Stimulated activated CD4-positive, alpha-beta T cell treated with anti-CD3 and anti-CD28 coated beads, TNF-alpha, amount 100 ng/mL, for 1 hour (primary cell): Measurements from ENCODE around the gene MYH13.

Experiments
- DNase-seq, 3 donors: peaks; one replicate each; pipeline ENCODE4 v3.0.0-alpha.2; 2020; ENCODE audit warnings: low read depth in 3 of 3, low spot score in 1 of 3

The MYH13 gene

DNA sequence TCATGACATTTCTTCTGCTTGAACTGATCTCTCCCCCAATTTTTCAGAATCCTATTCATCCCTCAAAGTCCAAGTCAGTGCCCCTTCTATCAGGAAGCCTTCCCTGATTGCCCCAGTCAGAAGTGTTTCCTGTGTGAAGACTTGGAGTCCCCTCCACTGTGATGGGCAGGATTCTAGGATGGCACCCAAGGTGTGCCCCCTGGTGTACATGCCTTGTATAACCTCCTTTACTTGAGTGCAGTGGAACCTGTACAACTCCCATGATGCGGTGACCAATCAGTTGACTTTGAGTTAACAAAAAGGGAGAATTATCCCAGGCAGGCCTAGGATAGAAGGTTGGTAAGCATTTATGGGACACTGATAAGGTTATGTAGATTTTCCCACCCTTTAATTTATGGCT is 23.4 kb downstream of the MYH13 start:
- no peak for DNase-seq

DNA sequence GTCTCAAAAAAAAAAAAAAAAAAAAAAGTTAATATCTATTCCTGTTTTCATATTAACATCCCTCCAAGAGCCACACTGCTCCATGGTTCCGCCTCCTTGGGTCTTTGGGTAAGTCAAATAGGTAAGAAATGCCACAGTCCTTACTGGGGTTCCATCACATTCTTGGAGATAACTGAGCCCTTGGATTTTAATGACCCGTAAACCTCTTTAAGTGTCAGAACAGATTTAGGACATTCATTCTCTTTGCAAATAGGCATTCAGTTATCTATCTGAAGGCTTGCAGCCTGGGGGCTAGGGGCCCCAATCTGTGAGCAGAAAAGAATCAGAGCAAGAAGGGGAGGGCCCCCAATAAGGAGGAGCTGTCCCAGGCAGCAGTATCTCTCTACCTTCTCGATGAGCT is 28.0 kb downstream of the MYH13 start:
- DNase-seq: no peak

DNA sequence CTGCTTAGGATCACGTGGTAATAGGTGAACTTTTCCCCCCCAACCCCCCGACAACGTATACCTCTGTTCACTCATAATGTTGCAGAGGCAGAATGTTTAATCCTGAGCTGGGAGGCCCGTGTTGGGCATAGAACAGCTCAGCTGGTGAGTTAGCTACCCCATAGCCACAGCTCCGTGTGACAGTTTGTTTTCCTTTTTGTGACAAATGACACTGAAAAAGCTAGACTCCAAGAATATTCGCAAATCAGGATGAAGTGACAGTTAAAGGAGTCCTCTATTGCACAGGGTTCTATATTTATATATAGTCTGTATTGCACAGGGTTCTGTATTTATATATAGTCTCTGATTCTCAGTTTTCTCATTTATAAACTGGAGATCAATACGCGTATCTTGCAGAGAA is 33.8 kb downstream of the MYH13 start:
- DNase-seq: no peak

DNA sequence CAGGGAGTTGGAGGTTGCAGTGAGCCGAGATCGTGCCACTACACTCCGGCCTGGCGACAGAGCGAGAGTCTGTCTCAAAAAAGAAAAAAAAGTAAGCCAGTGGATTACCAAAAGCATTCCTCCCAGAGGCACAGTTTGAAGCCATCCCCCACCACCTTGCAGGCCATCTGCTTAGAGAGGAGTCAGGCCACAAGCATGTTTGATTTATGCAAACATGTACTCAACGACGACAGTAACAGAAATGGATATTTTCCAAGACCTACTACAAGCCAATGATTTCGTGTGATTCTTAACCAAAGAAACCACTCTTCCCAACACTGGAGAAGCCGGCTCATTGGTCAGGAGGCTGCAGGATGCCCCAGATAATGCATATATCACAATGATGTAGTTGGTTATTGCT is 34.8 kb downstream of the MYH13 start:
- DNase-seq: no peak

DNA sequence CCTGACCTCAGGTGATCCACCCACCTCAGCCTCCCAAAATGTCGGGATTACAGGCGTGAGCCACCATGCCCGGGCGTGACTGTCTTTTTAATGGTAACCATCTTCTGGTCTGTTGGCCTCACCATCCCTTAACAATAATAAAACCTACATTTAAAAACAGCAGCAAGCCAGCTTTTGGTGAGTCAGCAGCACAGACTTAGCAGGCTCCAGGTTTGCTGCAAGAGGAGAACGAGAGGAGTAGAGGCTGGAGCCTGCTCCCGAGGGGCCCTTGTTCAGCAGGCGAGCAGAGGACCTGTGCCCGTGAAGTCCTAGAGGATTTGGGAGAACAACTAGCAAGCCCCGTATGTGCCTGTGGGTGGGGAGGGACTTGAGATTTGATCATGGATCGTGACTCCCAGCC is 35.7 kb downstream of the MYH13 start:
- no peak for DNase-seq

DNA sequence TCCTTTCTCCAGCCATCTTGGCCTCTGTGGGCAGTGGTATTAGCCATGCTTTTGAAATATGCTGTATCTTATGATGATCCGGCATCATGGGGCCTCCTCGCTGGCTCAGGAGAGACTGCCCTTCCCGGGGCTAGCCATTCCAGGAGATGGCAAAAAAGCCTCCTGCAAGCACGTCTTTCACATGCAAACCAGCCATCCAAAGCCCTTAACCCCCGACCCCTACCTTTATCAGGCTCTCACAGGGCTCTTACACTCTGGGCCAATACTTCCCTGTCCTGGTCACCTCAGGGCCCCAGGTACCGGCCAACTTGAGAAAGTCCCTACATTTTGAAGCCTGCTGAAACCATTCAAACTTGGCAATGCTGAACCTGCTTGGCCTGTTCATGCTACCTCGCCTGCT is 36.4 kb downstream of the MYH13 start:
- no peak for DNase-seq

DNA sequence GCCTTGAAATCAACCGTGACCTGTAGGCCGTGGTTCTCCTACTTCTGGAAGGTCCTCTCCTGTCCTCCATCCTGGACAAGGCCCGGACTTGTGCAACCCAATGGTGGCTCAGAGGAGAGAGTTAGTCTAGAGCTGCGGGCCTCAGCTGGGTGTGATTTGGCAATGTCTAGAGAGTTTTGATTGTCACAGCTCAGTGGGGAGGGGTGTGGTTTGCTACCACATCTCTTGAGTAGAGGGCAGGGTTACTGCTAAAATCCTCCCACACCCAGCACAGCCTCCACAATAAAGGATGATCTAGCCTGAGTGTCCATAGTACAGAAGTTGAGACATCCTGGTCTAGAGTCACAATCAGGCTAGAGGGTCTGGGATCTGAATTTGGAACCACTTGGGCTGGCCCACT is 40.3 kb downstream of the MYH13 start:
- no peak for DNase-seq

DNA sequence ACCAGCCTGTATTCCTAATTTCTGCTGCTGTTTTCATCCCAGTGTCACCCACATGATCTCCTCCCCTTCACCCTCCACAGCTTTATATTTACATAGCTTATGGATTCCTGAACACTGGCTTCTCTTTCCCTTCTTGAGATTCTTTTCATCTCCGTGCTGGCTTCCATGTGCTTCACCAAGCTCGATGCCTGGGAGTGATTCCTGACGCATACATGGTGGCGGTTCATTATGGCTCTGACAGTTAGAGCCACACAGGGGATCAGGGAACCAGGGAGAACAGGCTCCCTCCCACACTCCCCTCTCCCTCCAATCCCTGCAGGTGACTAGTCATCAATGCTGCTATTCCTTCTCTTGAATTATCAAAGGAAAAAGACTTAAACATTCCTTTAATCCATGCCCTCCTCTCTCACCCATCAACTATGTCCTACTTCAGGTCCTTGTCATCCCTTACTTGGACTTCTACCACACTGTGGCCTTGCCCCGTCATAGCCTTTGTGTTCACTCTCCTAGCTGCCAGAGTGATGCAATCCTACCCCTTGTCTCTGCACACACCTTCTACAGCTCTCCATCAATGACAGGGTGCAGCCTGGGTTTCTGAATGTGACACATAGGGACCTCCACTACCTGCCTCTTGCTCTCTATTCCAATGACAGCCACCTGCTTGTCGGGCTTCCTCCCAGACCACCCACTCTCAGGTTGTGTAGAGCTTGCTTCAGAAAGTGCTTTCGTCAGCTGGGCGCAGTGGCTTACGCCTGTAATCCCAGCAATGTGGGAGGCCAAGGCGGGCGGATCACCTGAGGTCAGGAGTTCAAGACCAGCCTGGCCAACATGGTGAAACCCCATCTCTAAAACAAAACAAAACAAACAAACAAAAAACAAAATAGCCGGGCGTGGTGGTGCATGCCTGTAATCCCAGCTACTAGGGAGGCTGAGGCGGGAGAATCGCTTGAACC is 43.6 kb downstream of the MYH13 start:
- no peak for DNase-seq

DNA sequence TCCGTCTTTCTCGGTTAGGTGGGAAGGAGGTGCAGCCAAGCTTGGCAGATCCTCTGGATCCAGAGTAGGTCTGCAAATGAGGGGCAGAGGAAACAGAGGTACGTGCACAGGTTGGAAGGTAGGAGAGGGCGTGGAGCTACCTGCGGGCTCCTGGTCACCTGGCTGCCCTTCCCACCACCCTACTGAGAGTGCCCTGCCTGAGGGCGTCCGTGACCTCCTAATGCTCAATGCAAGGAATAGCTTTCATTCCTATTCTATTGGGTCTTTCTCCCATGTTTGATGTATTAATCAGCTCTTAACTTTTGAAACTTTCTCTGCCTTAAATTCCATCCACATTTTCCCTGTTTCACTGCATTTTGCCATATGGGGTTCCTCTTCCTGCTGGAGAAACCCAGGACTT is 44.6 kb downstream of the MYH13 start:
- no peak for DNase-seq

DNA sequence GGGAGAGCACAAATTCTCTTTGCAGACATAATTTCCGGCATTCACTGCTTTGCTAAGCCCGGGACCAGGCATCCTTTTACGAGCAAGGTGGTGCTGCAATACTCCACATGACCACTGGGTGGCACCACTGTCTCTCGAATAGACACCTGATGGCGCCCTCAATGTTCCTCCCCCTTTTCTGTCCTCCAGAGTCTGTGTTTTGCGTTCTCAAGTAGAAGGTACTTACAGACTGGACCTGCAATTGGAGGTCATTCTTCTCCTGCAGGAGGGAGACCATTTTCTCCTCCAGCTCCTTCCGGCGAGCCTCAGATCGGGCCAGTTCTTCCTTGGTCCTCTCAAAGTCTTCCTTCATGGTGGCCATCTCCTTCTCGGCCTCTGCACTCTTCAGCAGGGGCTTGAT is 45.2 kb downstream of the MYH13 start:
- DNase-seq: peak in 2 of 3 donors; percentile 11 to 55

DNA sequence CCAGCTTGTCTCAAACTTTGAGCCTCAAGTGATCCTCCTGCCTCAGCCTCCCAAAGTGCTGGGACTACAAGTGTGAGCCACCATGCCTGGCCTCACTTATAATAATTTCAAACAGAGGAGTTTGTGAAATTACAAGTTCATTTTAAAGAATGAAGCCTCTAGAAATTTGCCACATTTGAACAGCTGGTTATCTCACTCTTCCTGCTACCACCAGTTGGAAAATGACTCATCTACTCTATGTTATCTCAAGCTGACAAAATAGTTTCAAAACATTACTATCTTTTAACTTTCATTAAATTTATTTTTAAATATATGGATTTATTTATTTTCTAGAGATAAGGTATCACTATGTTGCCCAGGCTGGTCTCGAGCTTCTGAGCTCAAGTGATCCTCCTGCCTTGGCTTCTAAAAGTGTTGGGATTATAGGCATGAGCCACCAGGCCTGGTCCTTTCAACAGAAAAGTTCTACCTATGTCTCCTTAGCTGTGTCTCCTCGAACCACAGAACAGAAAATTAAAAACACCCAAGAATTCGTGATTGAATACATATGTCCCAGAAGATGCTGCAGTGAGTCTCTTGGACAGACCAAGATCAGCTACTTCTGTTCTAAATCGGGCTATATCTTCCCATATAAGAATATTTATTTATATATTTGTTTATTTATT is 47.6 kb downstream of the MYH13 start:
- no peak for DNase-seq

DNA sequence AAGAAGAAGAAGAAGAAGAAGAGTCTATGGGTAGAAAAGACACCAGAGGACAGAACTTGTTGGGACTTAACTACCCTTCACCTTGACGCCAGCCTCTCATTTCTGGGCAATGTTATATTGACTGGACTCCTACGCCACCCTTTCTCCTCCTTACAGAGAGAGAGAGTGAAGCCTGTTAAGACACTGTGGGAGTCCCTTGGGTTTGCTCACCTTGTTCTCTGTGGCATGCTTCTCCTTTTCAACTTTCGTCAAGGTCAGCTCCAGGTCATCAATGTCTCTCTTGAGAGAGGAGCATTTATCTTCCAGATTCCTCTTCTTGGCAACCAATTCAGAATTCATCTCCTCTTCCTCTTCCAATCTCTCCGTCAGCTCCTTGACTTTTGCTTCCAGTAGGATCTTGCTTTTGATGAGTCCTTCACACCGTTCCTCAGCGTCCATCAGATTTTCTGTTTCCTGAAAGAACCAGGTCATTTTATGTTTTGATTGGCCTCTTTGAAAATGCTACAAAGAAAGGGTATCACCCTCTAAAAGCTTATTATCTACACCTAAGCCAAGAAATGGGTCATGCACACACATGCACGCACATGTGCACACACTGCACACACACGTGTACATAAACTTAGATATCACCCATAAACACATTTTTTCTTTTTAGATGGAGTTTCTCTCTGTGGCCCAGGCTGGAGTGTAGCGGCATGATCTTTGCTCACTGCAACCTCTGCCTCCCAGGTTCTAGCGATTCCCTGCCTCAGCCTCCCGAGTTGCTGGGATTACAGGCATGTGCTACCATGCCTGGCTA is 48.8 kb downstream of the MYH13 start:
- DNase-seq: no peak

DNA sequence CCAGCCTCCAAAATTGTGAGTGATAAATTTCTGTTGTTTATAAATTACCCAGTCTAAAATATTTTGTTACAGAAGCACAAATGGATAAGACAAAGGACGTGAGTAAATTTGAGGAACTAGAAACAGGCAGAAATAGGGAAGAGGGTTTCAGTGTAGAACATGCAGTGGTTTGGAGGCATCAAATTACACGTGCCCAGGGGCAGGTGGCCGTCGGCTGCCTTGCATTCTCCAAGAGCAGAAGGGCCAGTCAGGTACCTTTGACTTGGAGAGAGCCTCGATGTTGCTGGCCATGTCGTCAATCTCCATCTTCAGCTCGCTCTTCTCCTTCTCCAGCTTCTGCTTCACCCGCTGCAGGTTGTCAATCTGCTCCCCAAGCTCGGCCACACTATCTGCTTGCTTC is 54.3 kb downstream of the MYH13 start:
- no peak for DNase-seq

DNA sequence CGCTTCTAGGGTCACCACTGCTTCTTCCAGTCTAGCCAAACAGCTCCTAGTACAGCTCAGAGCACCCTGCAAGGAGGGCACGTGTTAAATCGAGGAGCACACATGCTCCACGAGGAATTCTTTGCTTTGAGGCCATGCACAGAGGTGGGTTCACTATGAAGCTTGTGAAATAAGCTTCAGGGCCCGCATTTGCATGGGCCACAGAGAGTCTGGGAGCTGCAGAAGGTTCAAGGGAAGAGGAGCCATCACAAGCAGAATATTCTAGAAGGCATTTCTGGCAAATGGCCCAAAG is 55.3 kb downstream of the MYH13 start:
- no peak for DNase-seq

DNA sequence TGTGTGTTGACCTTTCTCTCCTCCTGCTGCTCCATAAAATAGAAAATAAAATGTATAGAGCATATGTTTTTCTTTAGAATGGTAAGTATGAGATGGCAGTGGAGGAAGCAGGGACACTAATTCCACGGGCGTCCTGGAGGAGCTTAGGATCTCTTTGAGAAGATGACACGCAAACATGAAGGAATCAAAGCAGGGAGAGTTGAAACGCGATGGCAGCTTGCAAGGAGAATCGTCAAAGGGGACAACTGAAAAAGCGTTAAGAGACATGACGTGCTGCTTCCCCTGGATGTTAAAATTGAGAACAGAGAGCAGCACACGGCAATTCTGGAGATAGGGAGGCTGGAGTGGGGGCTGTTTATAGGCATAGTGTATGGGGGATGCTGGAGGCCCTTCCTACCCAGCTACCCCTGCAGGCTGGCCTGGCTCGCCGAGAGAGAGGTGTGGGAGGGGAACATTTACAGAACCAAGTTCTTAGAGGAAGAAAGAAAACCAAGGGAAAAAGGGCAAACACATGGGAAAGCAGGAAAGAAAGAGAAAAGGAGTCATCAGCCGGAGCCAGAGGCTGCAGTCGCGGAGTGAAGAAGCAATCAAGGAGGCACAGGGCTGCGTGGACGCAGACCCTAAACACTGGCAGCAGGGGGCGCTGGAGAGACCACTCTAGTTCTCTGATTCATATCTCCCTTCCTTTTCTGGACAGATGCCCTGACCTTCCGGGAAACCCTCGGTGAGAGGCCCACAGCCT is 55.8 kb downstream of the MYH13 start:
- no peak for DNase-seq

DNA sequence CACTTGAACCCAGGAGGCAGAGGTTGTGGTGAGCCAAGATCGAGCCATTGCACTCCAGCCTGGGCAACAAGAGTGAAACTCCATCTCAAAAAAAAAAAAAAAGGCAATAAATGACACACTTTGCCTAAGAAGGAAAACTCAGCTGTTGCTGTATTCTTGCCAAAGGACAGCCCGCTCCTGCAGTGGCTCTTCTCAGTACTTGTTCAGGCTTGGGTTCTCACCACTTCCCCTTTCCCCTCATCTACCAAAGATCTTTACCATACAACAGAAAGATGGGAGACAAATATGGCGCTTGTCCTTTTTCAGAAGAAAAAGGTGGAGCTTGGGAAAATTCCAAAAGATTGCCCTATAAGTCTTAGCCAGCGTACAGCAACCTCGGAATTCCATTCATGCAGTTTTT is 58.5 kb downstream of the MYH13 start:
- no peak for DNase-seq

DNA sequence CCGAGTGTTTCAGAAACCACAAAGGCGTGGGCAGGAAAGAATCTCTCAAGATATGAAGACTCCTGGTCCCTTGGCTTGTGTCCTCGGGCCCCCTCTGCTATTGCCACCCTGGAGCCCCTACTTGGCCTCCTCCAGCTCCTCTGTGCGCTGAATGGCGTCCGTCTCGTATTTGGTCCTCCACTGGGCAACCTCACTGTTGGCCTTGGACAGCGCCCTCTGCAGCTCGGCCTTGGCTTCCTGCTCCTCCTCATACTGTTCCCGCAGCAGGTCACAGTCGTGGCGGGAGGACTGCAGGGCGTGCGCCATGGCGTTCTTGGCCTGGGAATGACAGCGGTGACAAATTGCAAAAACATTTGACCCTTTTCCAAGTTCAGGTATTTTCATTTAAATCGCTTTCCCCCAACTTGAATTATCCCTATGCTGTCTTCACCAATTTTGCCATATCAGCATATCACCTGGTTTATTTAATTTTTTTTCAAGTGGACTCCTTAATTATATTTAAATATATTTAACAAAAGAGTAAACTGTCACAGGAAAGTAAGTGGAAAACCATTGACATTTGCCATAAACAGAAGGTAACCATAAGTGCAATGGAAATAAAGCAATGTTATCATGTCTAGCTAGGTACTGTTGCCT is 59.7 kb downstream of the MYH13 start:
- DNase-seq: no peak

DNA sequence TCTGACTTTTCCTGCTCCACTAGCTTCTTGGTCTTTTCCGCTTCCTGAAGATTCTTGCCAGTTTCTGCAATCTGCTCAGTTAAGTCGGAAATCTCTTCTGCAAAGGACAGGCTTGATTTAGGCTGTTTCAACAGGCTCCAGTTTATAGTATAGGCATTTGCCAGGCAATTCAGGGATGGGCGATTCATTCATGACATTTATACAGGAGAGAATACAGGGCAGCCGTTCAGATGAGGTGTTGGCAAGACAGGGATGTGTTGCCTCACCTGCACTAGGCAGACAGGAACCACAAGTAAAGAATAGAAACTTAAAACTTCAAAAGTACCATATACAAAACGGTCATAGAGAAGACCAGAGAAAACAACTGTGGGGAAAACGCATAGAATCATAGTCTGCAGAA is 61.7 kb downstream of the MYH13 start:
- DNase-seq: no peak

DNA sequence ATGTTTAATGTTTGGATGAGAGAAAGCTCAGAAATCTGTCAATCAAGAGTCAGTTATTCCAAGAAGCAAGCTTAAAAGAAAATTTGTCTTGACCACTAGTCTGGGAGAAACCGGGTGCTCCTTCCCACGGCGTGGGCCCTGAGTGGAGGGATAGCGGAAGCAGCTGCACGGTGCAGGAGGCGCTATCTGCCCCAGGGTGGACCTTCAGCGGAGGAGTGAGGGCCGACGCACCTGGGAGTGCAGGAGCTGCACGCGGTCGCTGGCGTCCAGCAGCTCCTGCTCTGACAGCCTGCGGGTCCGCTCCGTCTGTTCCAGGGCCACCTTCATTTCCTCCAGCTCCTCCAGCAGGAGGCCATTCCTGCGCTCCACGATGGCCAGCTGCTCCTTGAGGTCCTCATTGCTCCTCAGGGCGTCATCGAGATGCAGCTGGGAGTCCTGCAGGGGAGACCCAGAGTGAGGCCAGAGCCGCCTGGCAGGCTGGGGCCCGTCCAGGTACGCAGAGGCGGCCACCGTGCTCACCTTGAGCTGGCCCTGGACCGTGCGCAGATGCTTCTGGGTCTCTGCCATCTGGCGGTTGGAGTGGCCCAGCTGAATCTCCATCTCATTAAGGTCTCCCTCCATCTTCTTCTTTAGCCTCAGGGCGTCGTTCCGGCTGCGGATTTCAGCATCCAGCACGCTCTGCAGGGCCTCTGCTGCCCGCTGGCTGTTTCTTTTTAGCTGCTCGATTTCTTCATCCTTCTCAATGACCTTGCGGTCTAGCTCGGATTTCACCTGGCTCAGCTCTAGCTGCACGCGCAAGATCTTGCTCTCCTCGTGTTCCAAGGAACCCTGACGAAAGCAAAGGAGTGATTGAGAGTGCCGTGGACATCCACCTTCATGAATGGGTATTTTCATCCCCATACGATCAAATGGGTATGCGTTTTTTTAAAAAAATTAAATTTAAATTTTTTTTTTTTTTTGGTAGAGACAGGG is 63.5 kb downstream of the MYH13 start:
- DNase-seq: no peak

DNA sequence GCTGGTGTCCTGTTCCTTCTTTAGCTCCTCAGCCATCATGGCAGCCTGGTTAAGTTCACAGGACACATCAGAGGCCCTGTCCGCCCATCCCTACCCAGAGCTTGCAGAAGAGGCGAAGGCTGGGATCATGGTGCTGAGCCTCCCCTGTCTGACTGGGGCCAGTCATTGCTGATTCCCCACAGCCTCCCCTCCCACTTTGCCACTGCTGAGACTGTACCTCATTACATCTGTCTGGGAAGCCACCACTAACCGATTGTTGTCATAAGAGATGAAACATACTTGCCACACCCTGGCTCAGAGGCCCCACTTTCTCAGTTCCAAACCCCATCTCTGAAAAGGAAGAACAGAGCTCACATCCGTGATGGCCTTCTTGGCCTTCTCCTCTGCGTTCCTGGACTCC is 66.2 kb downstream of the MYH13 start:
- no peak for DNase-seq
